Dendritic cell treated with granulocyte-macrophage colony-stimulating factor and Interleukin-4, amounts not matched to agents 40 ng/mL and 50 ng/mL, for 4 days (primary cell): ENCODE measurements around the gene HOXC13.

Experiments
- H3K27ac Mint-ChIP-seq: one replicate; pipeline ENCODE4 v1.8.0; 2022; ENCODE audit warnings: mild to moderate bottlenecking, mixed read lengths
- H3K27me3 Mint-ChIP-seq: one replicate; pipeline ENCODE4 v1.8.0; 2022; ENCODE audit warnings: mild to moderate bottlenecking, mixed read lengths
- H3K36me3 Mint-ChIP-seq: one replicate; pipeline ENCODE4 v1.8.0; 2022; ENCODE audit warnings: low read depth, mixed read lengths
- H3K4me1 Mint-ChIP-seq: one replicate; pipeline ENCODE4 v1.8.0; 2022; ENCODE audit warnings: low read depth, mixed read lengths
- H3K4me3 Mint-ChIP-seq: one replicate; pipeline ENCODE4 v1.8.0; 2022; ENCODE audit warnings: mild to moderate bottlenecking, moderate library complexity, mixed read lengths
- H3K9me3 Mint-ChIP-seq: one replicate; pipeline ENCODE4 v1.8.0; 2022; ENCODE audit warnings: mixed read lengths
- intact Hi-C: fragments of 100-400 bp; cut with micrococcal nuclease; formaldehyde crosslinking; loops from one replicate; pipeline ENCODE4 v1.15.0; 2022

The HOXC13 gene

DNA sequence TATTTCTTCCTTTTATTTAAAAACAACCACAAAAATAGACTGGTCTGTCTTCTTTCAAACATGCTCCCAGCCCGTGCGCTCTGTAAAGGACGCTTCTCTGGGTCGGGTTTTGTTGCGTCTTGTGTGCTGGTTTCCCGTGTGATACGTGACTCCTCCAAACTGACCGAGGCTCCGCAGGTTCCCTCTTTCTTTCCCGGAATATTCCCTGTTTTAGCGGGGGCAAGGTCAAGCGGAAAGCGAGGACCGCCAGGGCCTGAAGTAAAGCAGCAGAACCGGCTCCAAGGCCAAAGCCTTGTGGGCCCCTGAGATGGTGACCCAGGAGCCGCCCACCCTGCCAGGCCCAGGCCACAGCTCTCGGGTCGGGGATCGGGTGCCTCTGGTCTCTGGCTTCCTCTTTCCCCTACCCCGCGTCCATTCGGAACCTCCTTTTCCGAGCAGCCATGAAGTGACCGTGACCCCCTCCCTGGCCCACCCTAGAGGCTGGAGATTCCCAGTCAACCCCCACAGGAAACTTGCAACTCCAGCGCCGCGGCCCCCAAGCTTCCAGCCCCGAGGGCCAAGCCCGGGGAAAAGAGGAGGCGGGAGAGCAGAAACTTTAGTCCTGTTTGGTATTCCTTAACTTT, 45.4 kb downstream of the HOXC13 start:
- Mint-ChIP-seq H3K9me3 (peaks cover 6% of the 10 kb centered on the region), H3K36me3 (no peaks in the 10 kb centered on the region), H3K27ac (no peak overlapping the region), H3K4me1 (peaks cover 25% of the 10 kb centered on the region), H3K4me3 (peak overlapping the region; percentile 32), H3K27me3 (peaks cover 99% of the 10 kb centered on the region)
- intact Hi-C loops = no loop called here

DNA sequence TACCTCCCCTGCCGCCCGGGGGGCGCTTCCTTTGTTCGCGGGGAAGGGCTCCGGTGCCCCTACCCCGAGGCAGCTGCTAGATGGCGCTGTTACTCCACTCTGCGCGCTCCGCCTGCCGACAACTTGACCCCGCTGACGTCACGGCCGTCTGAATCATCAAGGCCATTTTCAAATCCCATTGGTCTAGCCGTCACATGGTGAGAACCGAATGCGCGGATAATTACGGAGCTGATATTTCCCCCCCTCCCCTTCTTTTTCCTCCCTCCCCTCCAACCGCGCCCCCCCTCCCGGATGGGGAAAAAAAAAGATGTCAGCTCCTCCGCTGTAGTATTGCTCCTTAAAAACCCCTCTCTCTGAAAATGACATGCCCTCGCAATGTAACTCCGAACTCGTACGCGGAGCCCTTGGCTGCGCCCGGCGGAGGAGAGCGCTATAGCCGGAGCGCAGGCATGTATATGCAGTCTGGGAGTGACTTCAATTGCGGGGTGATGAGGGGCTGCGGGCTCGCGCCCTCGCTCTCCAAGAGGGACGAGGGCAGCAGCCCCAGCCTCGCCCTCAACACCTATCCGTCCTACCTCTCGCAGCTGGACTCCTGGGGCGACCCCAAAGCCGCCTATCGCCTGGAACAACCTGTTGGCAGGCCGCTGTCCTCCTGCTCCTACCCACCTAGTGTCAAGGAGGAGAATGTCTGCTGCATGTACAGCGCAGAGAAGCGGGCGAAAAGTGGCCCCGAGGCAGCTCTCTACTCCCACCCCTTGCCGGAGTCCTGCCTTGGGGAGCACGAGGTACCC, 46.5 kb downstream of the HOXC13 start, which contains the start of gene HOXC10:
HOXC10 (plus strand) TSS at position 246 of the 791 bp plus-strand sequence; CDS start at position 360, 114 bp downstream.
- Mint-ChIP-seq H3K36me3 (no peaks in the 10 kb centered on the region), H3K4me3 (peak within 1 kb of the TSS; percentile 37), H3K27me3 (peaks cover 99% of the 10 kb centered on the region), H3K4me1 (peaks cover 32% of the 10 kb centered on the region), H3K9me3 (peaks cover 6% of the 10 kb centered on the region), H3K27ac (no peak within 1 kb of the TSS)
- intact Hi-C loops = no loop called here

DNA sequence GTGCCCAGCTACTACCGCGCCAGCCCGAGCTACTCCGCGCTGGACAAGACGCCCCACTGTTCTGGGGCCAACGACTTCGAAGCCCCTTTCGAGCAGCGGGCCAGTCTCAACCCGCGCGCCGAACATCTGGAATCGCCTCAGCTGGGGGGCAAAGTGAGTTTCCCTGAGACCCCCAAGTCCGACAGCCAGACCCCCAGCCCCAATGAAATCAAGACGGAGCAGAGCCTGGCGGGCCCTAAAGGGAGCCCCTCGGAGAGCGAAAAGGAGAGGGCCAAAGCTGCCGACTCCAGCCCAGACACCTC, 47.0 kb downstream of the HOXC13 start:
- Mint-ChIP-seq H3K4me1 (peaks cover 32% of the 10 kb centered on the region), H3K4me3 (peak overlapping the region; percentile 20), H3K27me3 (peaks cover 99% of the 10 kb centered on the region), H3K9me3 (peaks cover 6% of the 10 kb centered on the region), H3K27ac (no peak overlapping the region), H3K36me3 (no peaks in the 10 kb centered on the region)
- intact Hi-C loops = no loop called here

DNA sequence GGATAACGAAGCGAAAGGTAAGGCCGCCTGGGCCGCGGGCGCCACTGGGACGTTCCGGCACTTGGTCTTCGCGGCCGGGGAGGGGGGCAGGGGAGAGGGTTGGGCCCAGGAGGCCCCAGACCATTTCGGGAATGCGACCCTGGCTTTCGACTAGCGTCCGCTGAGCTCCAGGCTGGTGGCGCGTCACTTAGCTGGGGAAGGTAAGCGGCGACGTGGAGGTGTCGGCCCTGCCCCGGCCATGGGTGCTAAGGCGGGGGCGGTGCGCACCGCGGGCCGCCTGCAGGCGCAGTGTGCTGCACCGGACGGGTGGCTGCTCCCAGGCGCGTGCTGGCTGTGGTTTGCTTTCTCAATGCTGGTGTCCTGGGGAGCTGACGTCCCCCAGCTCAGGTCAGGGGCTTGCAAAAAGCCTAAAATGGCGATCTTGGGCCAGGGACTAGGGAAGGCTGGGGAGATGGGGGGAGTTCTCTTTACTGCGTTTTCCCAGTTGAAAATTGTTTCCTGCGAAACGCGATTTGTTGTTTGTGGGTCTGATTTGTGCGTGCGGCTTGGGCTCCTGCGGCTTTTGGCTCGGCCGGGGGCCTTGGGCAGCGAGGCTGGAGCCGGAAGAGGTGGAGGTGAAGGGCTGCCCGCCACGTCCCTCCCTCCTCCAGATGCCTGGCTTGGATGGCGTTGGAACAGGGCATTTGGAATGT, 47.5 kb downstream of the HOXC13 start:
- H3K27me3 Mint-ChIP-seq = peaks cover 99% of the 10 kb centered on the region
- intact Hi-C loops = no loop called here
- peaks cover 6% of the 10 kb centered on the region for H3K9me3 Mint-ChIP-seq
- peaks cover 32% of the 10 kb centered on the region for H3K4me1 Mint-ChIP-seq
- H3K4me3 Mint-ChIP-seq = no peak overlapping the region
- no peak overlapping the region for H3K27ac Mint-ChIP-seq
- no peaks in the 10 kb centered on the region for H3K36me3 Mint-ChIP-seq

DNA sequence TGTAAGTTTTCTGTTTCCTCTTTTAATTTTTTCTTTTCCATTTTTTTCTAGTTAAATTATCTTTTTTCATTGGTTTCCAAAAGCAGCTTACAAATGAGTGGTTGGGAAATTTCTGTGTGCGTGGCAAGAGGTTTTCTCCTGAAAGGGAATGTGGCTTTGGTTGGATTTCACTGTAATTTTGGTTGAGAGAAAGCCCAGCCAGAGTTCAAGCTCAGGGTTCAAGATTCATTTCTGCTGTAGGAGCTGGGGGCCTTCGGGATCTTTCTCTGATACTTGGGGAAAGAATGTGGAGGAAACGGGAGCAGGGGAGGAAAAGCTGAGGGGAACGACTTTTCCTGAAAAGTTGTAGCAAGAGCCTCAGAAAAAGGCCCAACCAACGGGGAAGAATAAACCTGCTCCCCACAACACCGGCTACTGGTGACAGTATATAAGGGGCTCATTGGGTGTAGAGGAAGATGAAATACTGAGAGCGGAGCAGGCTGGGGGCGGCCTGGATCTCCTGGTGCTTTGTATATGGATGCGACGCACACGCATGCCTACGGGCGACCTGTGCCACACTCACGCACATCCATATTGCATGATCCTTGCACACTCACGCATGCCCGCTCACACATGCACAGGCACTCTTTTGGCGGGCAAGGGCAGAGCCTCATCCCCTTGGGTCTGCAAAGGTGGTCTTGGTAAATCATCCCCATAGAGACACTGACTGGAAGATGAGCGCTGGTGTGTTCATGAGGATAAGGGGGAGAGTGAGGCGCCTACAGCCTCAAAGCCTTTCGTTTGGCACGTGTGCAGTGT, 48.3 kb downstream of the HOXC13 start:
- H3K27me3 Mint-ChIP-seq = peaks cover 99% of the 10 kb centered on the region
- intact Hi-C loops = no loop called here
- H3K36me3 Mint-ChIP-seq = no peaks in the 10 kb centered on the region
- H3K9me3 Mint-ChIP-seq = peaks cover 6% of the 10 kb centered on the region
- no peak overlapping the region for H3K4me3 Mint-ChIP-seq
- H3K27ac Mint-ChIP-seq = no peak overlapping the region
- peaks cover 32% of the 10 kb centered on the region for H3K4me1 Mint-ChIP-seq

DNA sequence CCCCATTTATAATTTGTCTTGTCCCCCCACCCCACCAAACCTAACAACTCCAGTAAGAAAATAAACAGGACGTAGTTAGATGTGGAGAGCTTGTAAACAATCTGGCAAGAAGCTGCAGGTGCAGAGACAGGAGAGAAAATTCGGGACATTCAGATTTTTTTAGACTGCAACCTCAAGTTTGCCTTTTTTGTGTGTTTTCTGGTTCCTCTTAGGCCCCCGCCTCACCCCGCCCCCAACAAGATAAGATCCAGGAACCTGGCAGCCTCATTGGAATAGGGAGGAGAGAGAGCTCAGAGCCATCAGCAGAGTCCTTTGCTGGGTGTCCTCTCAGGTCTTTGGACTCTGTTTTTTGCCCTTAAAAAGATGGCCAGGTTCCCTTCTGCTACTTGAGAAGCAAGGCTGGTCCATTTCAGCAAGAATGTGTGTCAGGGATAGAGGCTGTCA, 49.2 kb downstream of the HOXC13 start:
- peaks cover 32% of the 10 kb centered on the region for H3K4me1 Mint-ChIP-seq
- H3K9me3 Mint-ChIP-seq = peaks cover 6% of the 10 kb centered on the region
- H3K27ac Mint-ChIP-seq = no peak overlapping the region
- intact Hi-C loops = loop anchor here (2.0 kb wide), 1 partner anchor 195 kb away; no protein-coding TSS in a partner anchor
- H3K27me3 Mint-ChIP-seq = peaks cover 98% of the 10 kb centered on the region
- H3K36me3 Mint-ChIP-seq = no peaks in the 10 kb centered on the region
- H3K4me3 Mint-ChIP-seq = no peak overlapping the region

DNA sequence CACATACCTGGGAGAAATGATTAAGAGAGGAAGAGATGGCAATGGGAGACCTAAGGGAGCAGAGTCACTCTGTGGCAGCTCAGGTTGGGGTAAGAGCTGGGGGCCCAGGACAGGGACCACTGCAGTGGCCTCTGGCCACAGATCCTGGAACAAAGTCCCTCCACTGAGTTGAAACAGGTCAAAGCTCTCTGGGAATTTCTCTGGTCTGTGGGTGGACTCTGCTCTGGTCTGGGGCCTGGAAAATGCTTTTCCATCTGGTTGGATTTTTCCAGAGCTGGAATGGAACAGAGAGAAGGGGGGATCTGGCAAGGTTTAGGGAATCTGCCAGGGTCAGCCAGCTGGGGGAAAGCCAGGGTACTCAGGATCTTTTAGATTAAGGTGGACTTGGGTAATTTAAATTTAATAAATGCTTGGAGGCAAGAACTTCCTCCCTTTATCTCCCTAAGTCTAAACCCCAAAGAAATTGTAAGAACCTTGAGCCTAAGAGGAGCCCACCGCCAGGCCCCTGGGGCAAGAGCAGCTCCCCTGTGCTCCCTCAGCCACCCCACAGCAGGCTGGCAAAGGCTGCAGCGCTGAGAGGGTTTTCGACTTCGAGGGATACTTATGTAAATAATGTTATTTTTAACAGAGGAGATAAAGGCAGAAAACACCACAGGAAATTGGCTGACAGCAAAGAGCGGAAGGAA, 50.1 kb downstream of the HOXC13 start:
- H3K4me1 Mint-ChIP-seq = peaks cover 26% of the 10 kb centered on the region
- intact Hi-C loops = loop anchor here (2.0 kb wide), 1 partner anchor 196 kb away; no protein-coding TSS in a partner anchor
- H3K27me3 Mint-ChIP-seq = peaks cover 98% of the 10 kb centered on the region
- H3K4me3 Mint-ChIP-seq = no peak overlapping the region
- no peak overlapping the region for H3K27ac Mint-ChIP-seq
- H3K9me3 Mint-ChIP-seq = peaks cover 2% of the 10 kb centered on the region
- H3K36me3 Mint-ChIP-seq = no peaks in the 10 kb centered on the region

DNA sequence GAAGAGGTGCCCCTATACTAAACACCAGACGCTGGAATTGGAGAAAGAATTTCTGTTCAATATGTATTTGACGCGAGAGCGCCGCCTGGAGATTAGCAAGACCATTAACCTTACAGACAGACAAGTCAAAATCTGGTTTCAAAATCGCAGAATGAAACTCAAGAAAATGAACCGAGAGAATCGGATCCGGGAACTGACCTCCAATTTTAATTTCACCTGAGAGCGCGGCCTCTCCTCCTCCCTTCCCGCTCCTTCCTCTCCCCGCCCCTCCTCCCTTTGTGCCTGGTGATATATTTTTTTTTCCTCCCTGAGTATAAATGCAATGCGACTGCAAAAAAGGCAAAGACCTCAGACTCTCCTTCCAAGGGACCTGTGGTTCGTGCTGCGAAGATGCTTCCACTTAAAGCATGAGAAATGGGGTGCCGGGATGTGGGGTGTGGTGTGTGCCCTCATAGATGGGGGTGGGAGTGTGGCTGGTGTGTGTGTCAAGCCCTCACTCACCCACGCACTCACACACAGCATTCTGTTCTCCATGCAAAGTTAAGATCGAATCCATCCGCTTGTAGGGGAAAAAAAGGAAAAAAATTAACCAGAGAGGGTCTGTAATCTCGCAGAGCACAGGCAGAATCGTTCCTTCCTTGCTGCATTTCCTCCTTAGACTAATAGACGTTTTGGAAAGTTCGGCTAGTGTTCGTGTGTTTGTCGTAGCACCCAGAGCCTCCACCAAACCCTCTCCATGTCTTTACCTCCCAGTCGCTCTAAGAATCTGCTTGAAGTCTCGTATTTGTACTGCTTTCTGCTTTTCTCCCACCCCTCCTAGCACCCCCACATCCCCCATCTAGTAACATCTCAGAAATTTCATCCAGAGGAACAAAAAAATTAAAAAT, 50.8 kb downstream of the HOXC13 start:
- H3K27ac Mint-ChIP-seq = no peak overlapping the region
- H3K4me3 Mint-ChIP-seq = no peak overlapping the region
- no peaks in the 10 kb centered on the region for H3K9me3 Mint-ChIP-seq
- no peaks in the 10 kb centered on the region for H3K36me3 Mint-ChIP-seq
- H3K27me3 Mint-ChIP-seq = peaks cover 98% of the 10 kb centered on the region
- intact Hi-C loops = loop anchor here (2.0 kb wide), 1 partner anchor 197 kb away; no protein-coding TSS in a partner anchor
- peaks cover 28% of the 10 kb centered on the region for H3K4me1 Mint-ChIP-seq

DNA sequence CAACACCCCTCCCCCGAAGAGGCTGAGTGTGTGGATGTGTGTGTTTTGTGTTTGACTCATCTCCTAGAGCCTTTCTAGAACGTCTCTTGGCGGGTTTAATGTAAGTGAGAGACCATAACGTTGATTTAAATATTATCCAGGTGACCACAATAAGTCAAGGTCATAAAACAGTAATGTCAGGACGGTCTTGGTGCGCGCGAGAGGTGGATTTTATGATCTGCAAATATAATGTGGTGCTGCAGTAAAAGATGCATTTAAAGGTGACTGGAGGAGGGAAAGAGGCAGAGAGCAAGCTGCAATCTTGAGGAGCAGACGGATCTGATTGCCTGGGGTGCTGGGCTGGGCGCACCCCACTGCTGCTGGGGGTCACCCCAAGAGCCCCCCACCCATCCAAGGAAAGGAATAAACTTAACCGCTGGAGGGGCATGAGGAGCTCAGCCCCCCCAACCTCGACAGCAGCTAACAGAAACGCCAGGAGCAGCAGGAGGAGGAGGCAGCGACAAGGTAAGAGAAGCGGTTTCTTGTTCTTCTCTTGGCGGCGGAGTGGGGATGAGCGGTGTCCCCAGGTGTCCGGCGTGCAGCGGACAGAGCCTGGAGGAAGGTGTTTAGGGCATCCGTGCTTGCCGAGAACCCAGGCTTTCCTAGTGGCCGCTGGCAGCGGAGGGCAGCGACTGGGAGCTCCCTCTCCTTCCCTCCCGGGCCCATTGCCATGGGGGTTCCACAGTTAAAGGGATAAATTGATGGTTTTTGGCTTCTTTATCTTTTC, 51.9 kb downstream of the HOXC13 start:
- Mint-ChIP-seq H3K4me1 (peaks cover 31% of the 10 kb centered on the region), H3K4me3 (no peak overlapping the region), H3K9me3 (no peaks in the 10 kb centered on the region), H3K27ac (no peak overlapping the region), H3K36me3 (no peaks in the 10 kb centered on the region), H3K27me3 (peaks cover 98% of the 10 kb centered on the region)
- intact Hi-C loops = no loop called here

DNA sequence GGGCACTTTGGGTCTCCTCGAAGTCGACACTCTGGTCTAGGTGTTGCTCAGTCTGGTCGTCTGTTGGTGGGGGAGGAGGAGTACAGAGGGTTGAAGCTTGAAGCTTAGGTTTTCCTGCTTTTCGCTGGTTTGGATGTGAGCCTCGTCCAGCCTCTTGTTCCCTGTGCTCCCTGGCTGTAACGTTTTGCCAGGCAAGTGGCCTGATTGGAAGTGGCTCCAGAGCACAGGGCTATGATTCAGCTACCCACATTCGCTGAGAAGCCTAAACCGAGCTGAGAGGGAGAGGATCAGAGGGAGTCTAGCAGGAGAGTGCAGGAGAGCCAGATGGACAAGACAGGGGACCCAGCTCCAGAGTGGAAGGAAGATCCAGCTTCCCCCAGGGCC, 52.4 kb downstream of the HOXC13 start:
- H3K27ac Mint-ChIP-seq = no peak overlapping the region
- intact Hi-C loops = no loop called here

DNA sequence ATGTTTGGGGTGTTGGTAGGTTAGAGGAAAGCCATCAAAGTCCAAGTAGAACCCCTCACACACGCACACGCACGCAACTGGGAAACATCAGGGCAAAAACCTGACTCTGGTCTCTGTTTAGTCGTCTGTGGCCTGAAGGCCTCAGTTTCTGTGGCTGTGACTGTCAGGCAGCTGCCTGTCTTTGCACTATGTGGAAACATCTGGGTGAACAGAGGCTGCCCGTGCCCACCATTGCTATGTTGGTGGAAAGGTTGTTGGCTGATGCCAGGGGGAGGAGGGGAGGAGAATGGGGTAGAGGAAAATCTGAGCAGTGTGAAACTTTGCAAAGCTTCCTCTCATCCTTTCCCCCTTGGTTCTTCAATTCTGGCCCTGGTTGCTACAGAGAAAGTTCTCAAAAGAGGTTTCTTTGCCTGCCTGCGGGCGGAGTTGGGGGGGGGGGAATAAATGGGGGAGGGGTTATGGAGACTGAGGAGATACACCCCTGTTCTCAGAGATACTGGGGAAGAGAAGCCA, 53.8 kb downstream of the HOXC13 start:
- H3K4me1 Mint-ChIP-seq = peaks cover 47% of the 10 kb centered on the region
- no peak overlapping the region for H3K27ac Mint-ChIP-seq
- intact Hi-C loops = no loop called here
- H3K4me3 Mint-ChIP-seq = no peak overlapping the region
- no peaks in the 10 kb centered on the region for H3K36me3 Mint-ChIP-seq
- H3K27me3 Mint-ChIP-seq = peaks cover 98% of the 10 kb centered on the region
- no peaks in the 10 kb centered on the region for H3K9me3 Mint-ChIP-seq

More for the DNA sequence above, 52.4 kb downstream of the HOXC13 start:
- no peaks in the 10 kb centered on the region for H3K9me3 Mint-ChIP-seq
- peaks cover 34% of the 10 kb centered on the region for H3K4me1 Mint-ChIP-seq
- no peak overlapping the region for H3K4me3 Mint-ChIP-seq
- peaks cover 98% of the 10 kb centered on the region for H3K27me3 Mint-ChIP-seq
- H3K36me3 Mint-ChIP-seq = no peaks in the 10 kb centered on the region
